Fibroblast of mammary gland (primary cell): ENCODE measurements around the gene PDC.
"Not testable (repeated sequence)": the region's sequence is repeated elsewhere in the genome, so short reads cannot be mapped to it uniquely, and the experiment has no call there.

Experiments
- DNase-seq: peaks from one replicate; pipeline ENCODE4 v3.0.0-alpha.2; 2010; ENCODE audit warnings: low read depth
- H3K4me3 ChIP-seq: 2 replicates; pipeline ENCODE4 v1.5.1; 2011; ENCODE audit warnings: low read depth, mild to moderate bottlenecking, low read length, moderate library complexity; ENCODE audit not compliant: control insufficient read depth
- CTCF ChIP-seq: conservative IDR thresholded peaks from 2 replicates; pipeline ENCODE4 v1.5.1; 2011; ENCODE audit warnings: low read depth, low read length, inconsistent platforms; ENCODE audit not compliant: control insufficient read depth, insufficient read depth

Gene PDC

GRCh38 chr1:186476264-186477040 is 15.5 kb upstream of the PDC start:
- TF ChIP-seq CTCF = no peak
- H3K4me3 ChIP-seq = no peak overlapping the region
- peak; percentile 40 for DNase-seq

- DNase-seq = peak; percentile 85
- TF ChIP-seq CTCF = no peak
- H3K4me3 ChIP-seq = no peak overlapping the region
Measured at GRCh38 chr1:186474208-186474607, 13.3 kb upstream of the PDC start.

- TF ChIP-seq CTCF = no peak
Measured at GRCh38 chr1:186473047-186473446, 12.1 kb upstream of the PDC start.

GRCh38 chr1:186465946-186466345 is 5.0 kb upstream of the PDC start:
- no peak for DNase-seq
- no peak for TF ChIP-seq CTCF

More at GRCh38 chr1:186473047-186473446, 12.1 kb upstream of the PDC start:
- DNase-seq = no peak
- no peak overlapping the region for H3K4me3 ChIP-seq

GRCh38 chr1:186465491-186465890 is 4.6 kb upstream of the PDC start:
- not testable (repeated sequence) for DNase-seq, H3K4me3 ChIP-seq

More at GRCh38 chr1:186465946-186466345, 5.0 kb upstream of the PDC start:
- no peak overlapping the region for H3K4me3 ChIP-seq

GRCh38 chr1:186463926-186464325 is 3.0 kb upstream of the PDC start:
- no peak for TF ChIP-seq CTCF
- no peak overlapping the region for H3K4me3 ChIP-seq
- no peak for DNase-seq

GRCh38 chr1:186463511-186463910 is 2.6 kb upstream of the PDC start:
- DNase-seq = no peak
- no peak overlapping the region for H3K4me3 ChIP-seq
- TF ChIP-seq CTCF = no peak

GRCh38 chr1:186459161-186459560 is 1.8 kb downstream of the PDC start:
- H3K4me3 ChIP-seq, DNase-seq: not testable (repeated sequence)
